ENCODE data around the gene GAREM1.

The GAREM1 gene

GRCh38 chr18:32255570-32255969, 215.1 kb downstream of the GAREM1 start:
- no peak for TF ChIP-seq CTCF (conservative IDR thresholded peaks at IDR 0.05; ENCODE audit: control insufficient read depth, insufficient read depth, low read depth, low read length)
- no peak for DNase-seq (ENCODE audit: low read depth)
- H3K4me3 ChIP-seq (ENCODE audit: control insufficient read depth, low read depth, low read length) = no peak overlapping the region

GRCh38 chr18:32252141-32252860, 218.4 kb downstream of the GAREM1 start:
- no peak for DNase-seq (ENCODE audit: low read depth)
- no peak overlapping the region for H3K4me3 ChIP-seq (ENCODE audit: control insufficient read depth, low read depth, low read length)
- TF ChIP-seq CTCF (conservative IDR thresholded peaks at IDR 0.05; ENCODE audit: control insufficient read depth, insufficient read depth, low read depth, low read length) = no peak

DNA sequence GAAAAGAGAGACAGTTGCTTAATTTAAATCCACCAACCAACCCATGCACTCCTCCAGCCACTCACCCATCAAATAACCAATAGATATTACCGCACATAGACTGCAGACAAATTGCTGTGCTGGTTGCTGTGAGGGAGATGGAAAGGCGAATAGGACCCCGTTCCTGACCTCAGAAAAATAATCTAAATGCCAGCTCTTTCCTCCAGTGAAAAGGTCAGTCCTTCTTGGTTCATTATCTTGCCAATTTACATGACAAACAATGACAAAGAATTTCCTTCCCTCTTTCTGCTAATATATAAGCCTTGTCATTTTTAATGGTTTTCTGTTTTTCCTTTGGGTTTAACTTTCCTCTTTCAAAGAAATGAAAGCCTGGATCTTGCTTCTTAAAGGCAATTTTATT, 219.2 kb downstream of the GAREM1 start:
- no peak overlapping the region for H3K4me3 ChIP-seq (ENCODE audit: control insufficient read depth, low read depth, low read length)
- DNase-seq (ENCODE audit: low read depth) = no peak
- no peak for TF ChIP-seq CTCF (conservative IDR thresholded peaks at IDR 0.05; ENCODE audit: control insufficient read depth, insufficient read depth, low read depth, low read length)

DNA sequence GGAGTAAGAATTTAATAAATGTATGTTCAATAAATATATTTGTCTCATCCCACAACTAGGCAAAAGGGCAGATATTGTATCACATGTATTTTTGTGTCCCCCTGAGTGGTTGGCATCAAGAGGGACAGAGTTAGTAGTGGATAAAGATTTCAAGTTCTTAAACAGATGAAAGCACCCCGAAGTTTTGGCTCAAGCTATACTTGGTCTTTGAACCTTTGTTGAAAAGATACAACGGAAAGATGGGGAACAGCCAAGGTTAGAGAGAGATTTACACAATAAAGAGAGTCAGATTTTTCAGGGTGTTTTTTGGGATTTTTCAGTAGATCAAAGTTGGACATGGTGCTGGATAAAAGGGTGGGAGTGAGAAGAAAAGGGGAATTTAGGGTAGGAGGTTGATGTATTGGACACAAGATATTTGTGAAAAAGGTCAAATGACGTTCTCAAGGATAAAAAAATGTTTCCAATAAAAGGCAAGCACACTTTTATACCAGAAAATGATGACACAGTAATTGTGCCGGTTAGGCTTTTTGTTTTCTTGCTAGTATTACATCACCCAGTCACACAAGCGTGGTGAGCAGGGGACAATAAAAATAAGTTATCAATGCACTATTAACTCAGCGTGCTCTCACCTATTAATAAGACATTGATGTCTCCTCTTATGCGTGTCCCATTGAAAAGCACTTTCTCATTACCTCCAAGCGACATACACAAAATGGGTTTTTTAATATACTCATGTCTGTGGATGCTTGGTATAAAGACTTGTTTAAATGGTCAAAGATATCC, 221.3 kb downstream of the GAREM1 start:
- H3K4me3 ChIP-seq (ENCODE audit: control insufficient read depth, low read depth, low read length) = no peak overlapping the region
- DNase-seq (ENCODE audit: low read depth) = no peak
- TF ChIP-seq CTCF (conservative IDR thresholded peaks at IDR 0.05; ENCODE audit: control insufficient read depth, insufficient read depth, low read depth, low read length) = no peak

DNA sequence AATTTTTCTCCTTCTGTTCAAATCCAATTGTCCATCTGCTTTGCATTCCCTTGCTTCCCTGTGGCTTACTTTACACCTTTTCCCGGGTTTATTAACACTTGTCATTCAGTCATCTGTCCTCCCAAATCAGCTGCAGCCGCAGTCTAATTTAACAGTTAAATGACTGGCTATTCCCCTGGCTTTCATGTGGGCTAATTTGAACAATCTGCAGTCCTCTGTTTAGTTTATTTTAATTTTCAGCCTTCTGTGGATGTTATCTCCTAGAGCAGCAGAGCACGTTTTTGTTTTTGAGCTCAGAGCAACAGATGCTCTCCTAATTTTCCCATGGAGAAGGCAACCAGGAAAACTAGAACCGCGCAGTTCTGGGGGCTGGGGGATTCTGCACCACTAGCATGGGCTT, 225.8 kb downstream of the GAREM1 start:
- TF ChIP-seq CTCF (conservative IDR thresholded peaks at IDR 0.05; ENCODE audit: control insufficient read depth, insufficient read depth, low read depth, low read length) = no peak
- DNase-seq (ENCODE audit: low read depth) = no peak
- no peak overlapping the region for H3K4me3 ChIP-seq (ENCODE audit: control insufficient read depth, low read depth, low read length)

DNA sequence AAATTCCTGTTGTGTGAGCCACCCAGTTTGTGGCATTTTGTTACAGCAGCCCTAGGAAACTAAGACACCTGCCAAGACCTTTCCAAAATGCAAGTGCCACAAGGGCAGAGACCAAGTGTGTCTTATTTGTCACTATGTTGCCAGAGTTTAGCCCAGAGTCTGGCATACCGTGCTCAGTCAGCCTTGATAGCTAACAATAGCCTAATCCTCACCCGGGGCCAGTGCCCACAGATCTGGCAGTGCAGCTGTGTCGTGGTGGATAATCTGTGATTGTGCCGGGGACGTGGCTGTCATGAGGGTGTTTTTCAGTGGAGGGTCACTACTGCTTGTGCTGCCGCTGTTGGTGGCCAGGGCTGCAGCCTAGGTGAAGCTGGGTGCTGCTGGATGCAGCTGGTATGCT, 227.3 kb downstream of the GAREM1 start:
- H3K4me3 ChIP-seq (ENCODE audit: control insufficient read depth, low read depth, low read length) = no peak overlapping the region
- no peak for TF ChIP-seq CTCF (conservative IDR thresholded peaks at IDR 0.05; ENCODE audit: control insufficient read depth, insufficient read depth, low read depth, low read length)
- DNase-seq (ENCODE audit: low read depth) = no peak

Data from fibroblast of mammary gland (primary cell).